K562 (cell line): ENCODE data around the gene ROS1. TPM values are rescaled to one million over a fixed set of nuclear protein-coding genes. Genes with fewer than 3 reads are reported as not detected.
A peak's percentile ranks its signal among the peaks of the same experiment; 100 is the strongest.
"Not testable (repeated sequence)": the region's sequence is repeated elsewhere in the genome, so short reads cannot be mapped to it uniquely, and the experiment has no call there.

Source experiments
- ATAC-seq: fragments of 200-7000 bp; cut with Tn5 transposase; 3 replicates; pipeline ENCODE4 v1.9.1; 2020; ENCODE audit warnings: moderate library complexity
- BruUV-seq: library from RNA; stranded (reverse); fragments of 400-500 nt; replicated peaks from 2 replicates; lab custom pipeline; 2021; lab: Mats Ljungman, UMichigan
- CTCF ChIA-PET: fragments of 300-600 bp; formaldehyde crosslinking; extraction: SDS; loops from one replicate; lab custom pipeline; 2021; ENCODE audit warnings: low intra/inter-chr PET ratio; lab: Yijun Ruan, JAX
- POLR2A ChIA-PET: fragments of 300-600, 350-650 bp; sonication (Branson Sonifier 250); formaldehyde crosslinking; extraction: SDS; loops from one replicate; lab custom pipeline; 2021; ENCODE audit warnings: antibody characterized with exemption, inconsistent platforms; lab: Yijun Ruan, JAX
- DNase-seq, 4 experiments: peaks; one replicate each; pipeline versions ENCODE4 v3.0.0 to v3.0.0-alpha.2; 2011 to 2018; ENCODE audit warnings: low spot score in 3 of 4, mixed read lengths in 3 of 4; ENCODE audit errors: extremely low read depth in 1 of 4
- FAIRE-seq: peaks from 2 replicates; lab custom pipeline; 2011; peaks lifted over from hg19 to GRCh38; lab: Jason Lieb, UNC
- H2AFZ ChIP-seq: 2 replicates; pipeline ENCODE4 v1.6.0; 2011; ENCODE audit warnings: low read depth, low read length, control low read depth, inconsistent platforms
- H3K27ac ChIP-seq: fragments of 200-600 bp; 3 replicates; pipeline ENCODE4 v1.8.0; 2011; ENCODE audit warnings: low read depth, mild to moderate bottlenecking, control low read depth, inconsistent platforms, low read length, moderate library complexity, mixed read lengths; ENCODE audit errors: extremely low read depth
- H3K27me3 ChIP-seq, 2 experiments: fragments of 300-600 bp in 1 of 2; 2 replicates in 1 of 2; 3 replicates in 1 of 2; pipeline versions ENCODE4 v1.6.0 to v1.8.0; 2011; ENCODE audit warnings: inconsistent platforms in 2 of 2, low read length in 2 of 2, mild to moderate bottlenecking in 1 of 2, mixed read lengths in 1 of 2, moderate library complexity in 1 of 2; ENCODE audit not compliant: control insufficient read depth in 2 of 2, insufficient read depth in 2 of 2
- H3K36me3 ChIP-seq: fragments of 300-600 bp; 3 replicates; pipeline ENCODE4 v1.8.0; 2011; ENCODE audit warnings: mild to moderate bottlenecking, low read length, inconsistent platforms; ENCODE audit not compliant: control insufficient read depth, insufficient read depth
- H3K4me1 ChIP-seq, 2 experiments: fragments of 200-600 bp in 1 of 2; replicated peaks in 1 of 2; 2 replicates in 1 of 2; 3 replicates in 1 of 2; pipeline versions ENCODE4 v1.5.1 to v1.8.0; 2011; ENCODE audit warnings: inconsistent platforms in 2 of 2, low read length in 2 of 2, mild to moderate bottlenecking in 1 of 2, mixed read lengths in 1 of 2, moderate library complexity in 1 of 2; ENCODE audit not compliant: control insufficient read depth in 2 of 2, insufficient read depth in 2 of 2
- H3K4me2 ChIP-seq: 2 replicates; pipeline ENCODE4 v1.6.1; 2011; ENCODE audit warnings: low read length, control low read depth, inconsistent platforms, mixed read lengths; ENCODE audit not compliant: insufficient read depth
- H3K4me3 ChIP-seq: fragments of 200-600 bp; sonication (generic), shearing (Covaris generic); 2 replicates; pipeline ENCODE4 v1.5.1; 2016; ENCODE audit warnings: control low read depth, inconsistent platforms
- H3K79me2 ChIP-seq: fragments of 200-600 bp; 3 replicates; pipeline ENCODE4 v1.8.0; 2011; ENCODE audit warnings: low read length, inconsistent platforms; ENCODE audit not compliant: control insufficient read depth, insufficient read depth
- H3K9ac ChIP-seq, 2 experiments: 2 replicates each; pipeline versions ENCODE4 v1.6.0 to v1.6.1; 2011; ENCODE audit warnings: low read depth in 2 of 2, low read length in 2 of 2, control low read depth in 1 of 2, inconsistent platforms in 1 of 2, mild to moderate bottlenecking in 1 of 2, mixed read lengths in 1 of 2; ENCODE audit not compliant: insufficient read depth in 1 of 2
- H3K9me1 ChIP-seq: one replicate; pipeline ENCODE4 v1.6.0; 2011; ENCODE audit warnings: inconsistent platforms, mild to moderate bottlenecking, low read length, moderate library complexity; ENCODE audit not compliant: control insufficient read depth, insufficient read depth
- H3K9me3 ChIP-seq: replicated peaks from 2 replicates; pipeline ENCODE4 v1.5.1; 2011; ENCODE audit warnings: low read depth, low read length, inconsistent platforms; ENCODE audit not compliant: control insufficient read depth, insufficient read depth
- H4K20me1 ChIP-seq: replicated peaks from 2 replicates; pipeline ENCODE4 v1.6.1; 2011; ENCODE audit warnings: low read length, inconsistent platforms, mixed read lengths; ENCODE audit not compliant: control insufficient read depth, insufficient read depth
- DPF2 ChIP-seq: fragments of 450-650 bp; IDR thresholded peaks from 2 replicates; pipeline ENCODE4 v1.6.1; 2016
- EP400 ChIP-seq: fragments of 450-650 bp; IDR thresholded peaks from 2 replicates; pipeline ENCODE4 v1.6.1; 2017; ENCODE audit warnings: antibody characterized with exemption, mild to moderate bottlenecking, moderate library complexity
- MBD2 ChIP-seq: sonication (generic); IDR thresholded peaks from 2 replicates; pipeline ENCODE4 v1.6.1; 2016; ENCODE audit warnings: low read depth, borderline replicate concordance
- NCOR1 ChIP-seq: fragments of 450-650 bp; IDR thresholded peaks from 2 replicates; pipeline ENCODE4 v1.6.1; 2016; ENCODE audit warnings: mild to moderate bottlenecking, moderate library complexity
- RBM15 ChIP-seq: fragments of 200-400 bp; formaldehyde crosslinking; IDR thresholded peaks from 2 replicates; pipeline ENCODE4 v1.6.1; 2018; ENCODE audit warnings: mild to moderate bottlenecking, low read length, moderate library complexity; ENCODE audit not compliant: insufficient read depth
- RFX5 ChIP-seq: IDR thresholded peaks from 2 replicates; pipeline ENCODE4 v1.6.1; 2011; ENCODE audit warnings: low read depth, mild to moderate bottlenecking, improper control_type of control experiment, low read length
- SP1 ChIP-seq: sonication (generic); formaldehyde crosslinking; IDR thresholded peaks from 2 replicates; pipeline ENCODE4 v1.8.1; 2022; ENCODE audit warnings: mild to moderate bottlenecking, missing genetic modification reagents
- SPI1 ChIP-seq: IDR thresholded peaks from 2 replicates; pipeline ENCODE4 v1.6.1; 2011; ENCODE audit warnings: low read depth, low read length, control low read depth, borderline replicate concordance
- ZNF316 ChIP-seq: fragments of 450-650 bp; IDR thresholded peaks from 2 replicates; pipeline ENCODE4 v1.6.1; 2016
- WGBS: fragments of 100-300 bp; shearing (Covaris generic); methylation state at CpG from one replicate; pipeline ENCODE4 v1.1.6; 2016; ENCODE audit warnings: low coverage, mixed read lengths; ENCODE audit not compliant: insufficient coverage; ENCODE audit errors: missing lambda C conversion rate; 5-methylcytosine and 5-hydroxymethylcytosine counted together
- in situ Hi-C: fragments of 300-500 bp; cut with MboI; formaldehyde crosslinking; loops from 4 replicates; pipeline ENCODE4 v1.15.0; 2018; ENCODE audit warnings: inconsistent platforms, mixed read lengths
- intact Hi-C: fragments of 100-400 bp; cut with micrococcal nuclease; formaldehyde crosslinking; loops from 2 replicates; pipeline ENCODE4 v1.14.2; 2022
- polyA plus RNA-seq, 8 experiments: library from polyadenylated mRNA; depleted of rRNA in 4 of 8; stranded (reverse) in 5 of 8; unstranded in 3 of 8; fragments of >200 nt; fragmentation: Nextera tagmentation in 2 of 8; fragmentation: Illumina TruSeq in 1 of 8; extraction: Ambion mirVana in 2 of 8; extraction: Trizol in 1 of 8; gene quantifications; 2 replicates each; pipeline versions ENCODE4 v1.2.1 to v1.2.3, GENCODE V29; 2011 to 2014; ENCODE audit warnings: inconsistent platforms in 1 of 8, missing spikeins in 1 of 8
- total RNA-seq, 7 experiments: library from RNA; depleted of rRNA in 6 of 7; stranded (reverse); fragments of >200 nt in 6 of 7; fragmentation: Illumina TruSeq in 2 of 7; extraction: Trizol in 2 of 7; gene quantifications; 2 replicates each; pipeline versions ENCODE4 v1.2.1 to v1.2.3, GENCODE V29; 2011 to 2021; ENCODE audit warnings: low replicate concordance in 1 of 7

The ROS1 gene
- total and polyA plus RNA-seq, 9 of the 15 experiments (the other 6 are each of a cell fraction or from before 2014, with no cell fraction given): under 0.01 to 0.16 (median 0.04) TPM; not detected in 6

- in situ Hi-C loops: no loop called here
- Histone ChIP-seq H2AFZ (no peak overlapping the region), H3K79me2 (no peaks in the 10 kb centered on the region), H3K9ac (no peak overlapping the region), H4K20me1 (no peaks in the 10 kb centered on the region), H3K9me1 (no peaks in the 10 kb centered on the region), H3K4me1 (no peaks in the 10 kb centered on the region), H3K36me3 (no peaks in the 10 kb centered on the region), H3K4me2 (no peak overlapping the region), H3K27ac (no peak overlapping the region), H3K4me3 (no peak overlapping the region), H3K27me3 (peaks cover 12 to 17% of the 10 kb centered on the region in 2 experiments), H3K9me3 (no peaks in the 10 kb centered on the region)
- BruUV-seq: no TSS peak
- ChIA-PET CTCF (no interaction called here), POLR2A (no interaction called here)
- ATAC-seq: no peak
- intact Hi-C loops: loop anchor here (10.0 kb wide), 1 partner anchor 205 kb away; the partner anchor contains the start of gene NUS1
- no peak for FAIRE-seq
- 3% methylated on average over 3 of the region's 3 CpGs for WGBS
- no peak for TF ChIP-seq SP1
- TF ChIP-seq ZNF316: no peak
- TF ChIP-seq EP400: no peak
- TF ChIP-seq DPF2: no peak
- TF ChIP-seq NCOR1: no peak
- no peak for DNase-seq
Measured at GRCh38 chr6:117469791-117470190, 44.0 kb upstream of the ROS1 start.

- Histone ChIP-seq H2AFZ (no peak overlapping the region), H3K9me1 (no peaks in the 10 kb centered on the region), H3K27me3 (peaks cover 12 to 17% of the 10 kb centered on the region in 2 experiments), H3K79me2 (no peaks in the 10 kb centered on the region), H3K4me1 (no peaks in the 10 kb centered on the region), H3K4me3 (no peak overlapping the region), H3K9me3 (no peaks in the 10 kb centered on the region), H3K9ac (no peak overlapping the region), H3K36me3 (no peaks in the 10 kb centered on the region), H3K27ac (no peak overlapping the region), H3K4me2 (no peak overlapping the region), H4K20me1 (no peaks in the 10 kb centered on the region)
- FAIRE-seq (no peak), DNase-seq (no peak), ATAC-seq (no peak)
- ChIA-PET CTCF (no interaction called here), POLR2A (no interaction called here)
- in situ Hi-C loops (no loop called here), intact Hi-C loops (no loop called here)
- TF ChIP-seq MBD2 (no peak), SPI1 (peak; percentile 77), RBM15 (no peak), RFX5 (no peak)
- no TSS peak for BruUV-seq
- 0% methylated on average over 4 of the region's 4 CpGs for WGBS
Measured at GRCh38 chr6:117469356-117469755, 43.6 kb upstream of the ROS1 start.

DNA sequence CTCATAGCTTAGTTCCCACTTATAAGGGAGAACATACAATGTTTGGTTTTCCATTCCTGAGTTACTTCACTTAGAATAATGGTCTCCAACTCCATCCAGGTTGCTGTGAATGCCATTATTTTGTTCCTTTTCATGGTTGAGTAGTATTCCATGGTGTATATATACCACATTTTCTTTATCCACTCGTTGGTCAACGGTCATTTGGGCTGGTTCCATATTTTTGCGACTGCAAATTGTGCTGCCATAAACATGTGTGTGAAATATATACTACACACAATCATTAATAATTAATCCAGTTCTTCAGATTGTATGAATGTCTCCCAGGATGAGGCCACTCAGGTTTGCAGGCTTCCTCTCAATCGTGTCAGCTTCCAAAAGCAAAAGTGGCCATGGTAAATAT lies 42.8 kb upstream of the ROS1 start:
- H3K4me2 ChIP-seq, ATAC-seq, POLR2A ChIA-PET, H3K4me3 ChIP-seq, H3K79me2 ChIP-seq, H3K9me1 ChIP-seq, intact Hi-C loops, H4K20me1 ChIP-seq, H3K9ac ChIP-seq, H3K27ac ChIP-seq, in situ Hi-C loops, FAIRE-seq, DNase-seq, BruUV-seq, H3K9me3 ChIP-seq, H3K4me1 ChIP-seq, H3K36me3 ChIP-seq, H2AFZ ChIP-seq: not testable (repeated sequence)
- 1% methylated on average over 4 of the region's 4 CpGs for WGBS
- CTCF ChIA-PET: interaction anchor here (0.7 kb wide), 1 partner anchor 137 kb away, joined by 3 read pairs; no protein-coding TSS in a partner anchor
- peaks cover 12 to 16% of the 10 kb centered on the region in 2 experiments for H3K27me3 ChIP-seq
